HCT116 (cell line): ENCODE measurements around the gene SPACA4. TPM values are rescaled to one million over a fixed set of nuclear protein-coding genes. Genes with fewer than 3 reads are reported as not detected.
A peak's percentile ranks its signal among the peaks of the same experiment; 100 is the strongest.

Experiments
- ATAC-seq: fragments of 200-7000 bp; cut with Tn5 transposase; 2 replicates; pipeline ENCODE4 v1.9.1; 2020; ENCODE audit warnings: mild to moderate bottlenecking, moderate library complexity
- BruUV-seq: library from RNA; stranded (reverse); fragments of 400-500 nt; replicated peaks from 2 replicates; lab custom pipeline; 2021; lab: Mats Ljungman, UMichigan
- CTCF ChIA-PET: fragments of 300-600 bp; sonication (Branson Sonifier 250); formaldehyde crosslinking; loops from one replicate; lab custom pipeline; 2021; ENCODE audit warnings: antibody characterized with exemption; lab: Charles Lee
- POLR2A ChIA-PET: fragments of 300-600, 350-600 bp; sonication (Branson Sonifier 250); formaldehyde crosslinking; loops from one replicate; lab custom pipeline; 2021; ENCODE audit warnings: antibody characterized with exemption; lab: Charles Lee
- RAD21 ChIA-PET, 2 experiments: fragments of 300-600 bp; sonication (Branson Sonifier 250); formaldehyde crosslinking; loops; one replicate each; lab custom pipeline; 2023; ENCODE audit warnings: low total read pairs in 2 of 2; ENCODE audit not compliant: uncharacterized antibody in 2 of 2, unreplicated experiment in 2 of 2, low non-redundant PET in 1 of 2; lab: Charles Lee
- DNase-seq: peaks from one replicate; pipeline ENCODE4 v3.0.0-alpha.2; 2010; ENCODE audit warnings: low read depth, low spot score
- H2AFZ ChIP-seq: fragments of 200-600 bp; shearing (Covaris generic), sonication (generic); 2 replicates; pipeline ENCODE4 v1.6.1; 2017; ENCODE audit warnings: low read depth, mixed run types, mixed read lengths, antibody characterized with exemption, low read length; ENCODE audit not compliant: poor library complexity, severe bottlenecking
- H3K27ac ChIP-seq: 2 replicates; pipeline ENCODE4 v1.5.1; 2012; ENCODE audit warnings: low read depth, low read length
- H3K27me3 ChIP-seq: fragments of 200-600 bp; sonication (generic); 2 replicates; pipeline ENCODE4 v1.6.1; 2016; ENCODE audit warnings: mixed run types, low read length, mixed read lengths; ENCODE audit not compliant: insufficient read depth
- H3K36me3 ChIP-seq, 2 experiments: fragments of 200-500 bp in 1 of 2; fragments of 200-600 bp in 1 of 2; sonication (Bioruptor generic) in 1 of 2; sonication (generic) in 1 of 2; 2 replicates each; pipeline versions ENCODE4 v1.5.1 to v1.6.1; 2014 to 2016; ENCODE audit warnings: low read length in 2 of 2, inconsistent platforms in 1 of 2, mixed read lengths in 1 of 2, mixed run types in 1 of 2; ENCODE audit not compliant: insufficient read depth in 2 of 2, control insufficient read depth in 1 of 2
- H3K4me1 ChIP-seq, 2 experiments: fragments of 200-600 bp in 1 of 2; sonication (generic) in 1 of 2; 2 replicates each; pipeline versions ENCODE4 v1.5.1 to v1.6.1; 2012 to 2017; ENCODE audit warnings: low read length in 2 of 2, inconsistent platforms in 1 of 2, mild to moderate bottlenecking in 1 of 2, mixed read lengths in 1 of 2, mixed run types in 1 of 2, moderate library complexity in 1 of 2; ENCODE audit not compliant: insufficient read depth in 2 of 2, control insufficient read depth in 1 of 2
- H3K4me2 ChIP-seq: fragments of 200-600 bp; sonication (generic); 2 replicates; pipeline ENCODE4 v1.6.1; 2017; ENCODE audit warnings: mixed run types, low read length, mixed read lengths
- H3K4me3 ChIP-seq, 2 experiments: fragments of 200-600 bp in 1 of 2; sonication (generic) in 1 of 2; replicated peaks in 1 of 2; 2 replicates each; pipeline ENCODE4 v1.5.1; 2011 to 2016; ENCODE audit warnings: low read length in 2 of 2, control low read depth in 1 of 2, low read depth in 1 of 2, mild to moderate bottlenecking in 1 of 2, mixed read lengths in 1 of 2, mixed run types in 1 of 2
- H3K79me2 ChIP-seq: fragments of 200-600 bp; sonication (generic); 2 replicates; pipeline ENCODE4 v1.6.1; 2017; ENCODE audit warnings: mild to moderate bottlenecking, mixed run types, low read length, moderate library complexity, mixed read lengths; ENCODE audit not compliant: insufficient read depth
- H3K9ac ChIP-seq: fragments of 200-600 bp; sonication (generic); 2 replicates; pipeline ENCODE4 v1.6.1; 2016; ENCODE audit warnings: low read length, mixed read lengths
- H3K9me2 ChIP-seq: fragments of 200-600 bp; sonication (generic), shearing (Covaris generic); 2 replicates; pipeline ENCODE4 v1.6.1; 2017; ENCODE audit warnings: mixed run types, mild to moderate bottlenecking, moderate library complexity; ENCODE audit not compliant: insufficient read depth
- H3K9me3 ChIP-seq, 2 experiments: fragments of 200-500 bp in 1 of 2; fragments of 200-600 bp in 1 of 2; sonication (Bioruptor generic) in 1 of 2; sonication (generic) in 1 of 2; 2 replicates each; pipeline ENCODE4 v1.6.1; 2014 to 2017; ENCODE audit warnings: low read length in 2 of 2, mixed read lengths in 2 of 2, inconsistent platforms in 1 of 2, low read depth in 1 of 2, mild to moderate bottlenecking in 1 of 2, mixed run types in 1 of 2, moderate library complexity in 1 of 2; ENCODE audit not compliant: control insufficient read depth in 1 of 2, insufficient read depth in 1 of 2
- H4K20me1 ChIP-seq: fragments of 200-600 bp; sonication (generic), shearing (Covaris generic); 2 replicates; pipeline ENCODE4 v1.6.1; 2017; ENCODE audit warnings: mixed run types, mild to moderate bottlenecking, moderate library complexity; ENCODE audit not compliant: insufficient read depth
- ATF3 ChIP-seq: IDR thresholded peaks from 2 replicates; pipeline ENCODE4 v1.6.1; 2012
- FOSL1 ChIP-seq: IDR thresholded peaks from 2 replicates; pipeline ENCODE4 v1.6.1; 2012; ENCODE audit warnings: low read depth
- JUND ChIP-seq: IDR thresholded peaks from 2 replicates; pipeline ENCODE4 v1.6.1; 2012
- POLR2A ChIP-seq: IDR thresholded peaks from 2 replicates; pipeline ENCODE4 v1.7.0; 2011; ENCODE audit warnings: borderline replicate concordance; ENCODE audit not compliant: insufficient read depth, insufficient read length; ENCODE audit errors: extremely low read depth
- POLR2AphosphoS5 ChIP-seq: IDR thresholded peaks from 2 replicates; pipeline ENCODE4 v1.6.1; 2011; ENCODE audit warnings: mild to moderate bottlenecking, low read depth, low read length, moderate library complexity
- REST ChIP-seq: IDR thresholded peaks from 2 replicates; pipeline ENCODE4 v1.6.1; 2012; ENCODE audit warnings: low read depth
- SIN3A ChIP-seq: IDR thresholded peaks from 2 replicates; pipeline ENCODE4 v1.6.1; 2012; ENCODE audit warnings: low read depth
- SRF ChIP-seq: IDR thresholded peaks from 2 replicates; pipeline ENCODE4 v1.6.1; 2012; ENCODE audit warnings: low read depth
- intact Hi-C: fragments of 100-400 bp; cut with micrococcal nuclease; formaldehyde crosslinking; loops from 2 replicates; pipeline ENCODE4 v1.10.0; 2022
- total RNA-seq: library from RNA; stranded (reverse); gene quantifications from one replicate; pipeline ENCODE4 v1.2.1, GENCODE V29; 2021; ENCODE audit not compliant: unreplicated experiment

Gene SPACA4
- total RNA-seq, 1 experiment from 2014 or later = not detected

GRCh38 chr19:48635263-48635965, 28.9 kb downstream of the SPACA4 start:
- no peaks in the 10 kb centered on the region for H3K9me3 ChIP-seq
- intact Hi-C loops = no loop called here
- H3K9ac ChIP-seq = peak overlapping the region; percentile 96
- H3K27ac ChIP-seq = peak overlapping the region; percentile 95
- peak overlapping the region; percentile 49 to 83 for H3K4me3 ChIP-seq
- H3K27me3 ChIP-seq = no peaks in the 10 kb centered on the region
- ATAC-seq (peak; percentile 40), DNase-seq (no peak)
- no peaks in the 10 kb centered on the region for H3K9me2 ChIP-seq
- H4K20me1 ChIP-seq = no peaks in the 10 kb centered on the region
- peak overlapping the region; percentile 93 for H3K4me2 ChIP-seq
- RAD21 ChIA-PET = no interaction called here
- TF ChIP-seq SRF (no peak), SIN3A (no peak), JUND (no peak), ATF3 (no peak), REST (no peak), POLR2A (peak; percentile 31), POLR2AphosphoS5 (peak; percentile 66), FOSL1 (no peak)
- H3K79me2 ChIP-seq = peaks cover 18% of the 10 kb centered on the region
- POLR2A ChIA-PET = interaction anchor here (1.1 kb wide), 1 partner anchor 237 kb away, joined by 5 read pairs; the partner anchor contains the start of gene PPP1R15A
- H2AFZ ChIP-seq = no peak overlapping the region
- CTCF ChIA-PET = no interaction called here
- no TSS peak for BruUV-seq
- peaks cover 2 to 13% of the 10 kb centered on the region in 2 experiments; a peak in 1 of 4 replicates for H3K36me3 ChIP-seq
- peaks cover 34 to 78% of the 10 kb centered on the region in 2 experiments for H3K4me1 ChIP-seq
